CD4-positive, alpha-beta T cell treated with Interleukin-15 for 4 hours (primary cell): ENCODE results near the gene TEKTIP1.

Source experiments
- DNase-seq: peaks from one replicate; pipeline ENCODE4 v3.0.0-alpha.2; 2020; ENCODE audit warnings: low spot score

The TEKTIP1 gene

GRCh38 chr19:3585301-3586126, 46.5 kb downstream of the TEKTIP1 start, which contains the start of gene GIPC3:
Gene GIPC3 (plus strand): TSS chr19:3585478. CDS start chr19:3585598, 120 bp downstream.
- DNase-seq, result no peak

- peak; percentile 21 for DNase-seq
Observed at GRCh38 chr19:3586127-3586626, 47.2 kb downstream of the TEKTIP1 start.

- DNase-seq, result no peak
Observed at GRCh38 chr19:3586707-3587346, 47.9 kb downstream of the TEKTIP1 start.

GRCh38 chr19:3589439-3589838, 50.5 kb downstream of the TEKTIP1 start:
- no peak for DNase-seq

DNA sequence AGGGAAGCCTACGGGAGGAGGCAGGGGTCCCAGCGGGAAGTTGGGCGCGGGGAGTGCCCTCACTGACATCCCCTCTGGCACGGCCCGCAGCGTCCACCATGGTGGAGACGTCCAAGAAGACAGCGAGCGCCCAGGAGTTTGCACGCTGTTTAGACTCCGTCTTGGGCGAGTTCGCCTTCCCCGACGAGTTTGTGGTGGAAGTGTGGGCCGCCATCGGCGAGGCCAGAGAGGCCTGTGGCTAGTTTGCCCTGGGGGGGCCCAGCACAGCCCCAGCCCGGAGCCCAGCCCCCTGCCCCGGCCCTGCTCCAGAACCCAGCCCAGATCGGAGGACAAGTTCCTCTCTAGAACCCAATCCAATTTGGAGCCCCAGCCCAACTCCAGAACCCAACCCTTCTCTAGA, 51.0 kb downstream of the TEKTIP1 start:
- no peak for DNase-seq

- no peak for DNase-seq
Observed at GRCh38 chr19:3590991-3591659, 52.2 kb downstream of the TEKTIP1 start.

DNA sequence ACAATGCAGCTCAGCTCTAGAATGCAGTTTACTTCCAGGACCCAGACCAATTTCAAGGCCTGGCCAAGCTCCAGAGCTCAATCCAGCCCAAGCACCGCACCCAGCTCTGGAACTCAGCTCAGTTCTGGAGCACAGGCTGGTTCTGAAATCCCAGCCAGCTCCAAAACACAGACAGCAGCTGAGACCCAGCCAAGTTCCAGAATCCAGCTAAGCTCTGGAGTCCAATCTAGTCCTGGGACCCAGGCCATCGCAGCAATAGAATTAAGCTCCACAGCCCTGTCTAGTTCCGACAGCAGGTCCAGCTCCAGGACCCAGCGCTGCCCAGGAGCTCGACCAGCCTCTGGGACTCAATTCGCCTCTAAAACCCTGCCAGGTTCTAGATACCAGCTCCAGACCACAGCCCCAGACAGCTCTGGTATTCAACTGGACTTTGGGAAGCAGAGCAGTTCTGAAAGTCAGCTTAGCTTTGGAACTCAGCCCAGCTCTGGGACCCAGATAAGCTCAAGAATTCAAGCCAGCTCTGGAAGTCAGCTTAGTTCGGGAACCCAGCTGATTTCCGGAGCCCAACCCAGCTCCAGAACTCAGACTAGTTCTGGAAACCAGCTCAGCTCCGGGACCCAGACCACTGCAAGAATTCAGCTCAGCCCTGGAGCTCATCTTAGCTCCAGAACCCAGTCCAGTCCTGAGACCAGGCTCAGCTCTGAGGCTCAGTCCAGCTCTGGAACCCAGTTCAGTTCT, 53.1 kb downstream of the TEKTIP1 start:
- no peak for DNase-seq

DNA sequence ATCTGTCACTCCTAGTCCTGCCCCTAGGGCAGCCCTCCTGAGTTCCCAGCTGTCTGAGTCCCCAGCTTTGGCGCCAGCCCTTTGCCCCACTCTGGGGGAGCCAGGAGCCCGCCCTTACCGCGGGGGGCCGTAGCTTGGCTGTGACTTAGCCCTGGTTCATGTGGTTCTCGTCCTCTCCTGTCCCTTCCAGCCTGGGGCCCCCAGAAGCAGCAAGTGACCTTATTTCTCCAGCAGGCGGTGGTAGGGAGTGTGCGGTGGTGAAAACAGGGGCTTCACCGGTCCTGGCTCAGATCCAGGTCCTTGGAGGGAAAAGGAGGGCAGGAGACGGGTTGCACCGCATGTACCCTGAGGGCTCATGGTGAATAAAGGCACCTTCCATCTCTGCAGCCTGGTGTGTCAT, 54.2 kb downstream of the TEKTIP1 start:
- DNase-seq, result no peak
